K562 (cell line): ENCODE results near the gene FKRP. TPM values are rescaled to one million over a fixed set of nuclear protein-coding genes. Genes with fewer than 3 reads are reported as not detected.

ENCODE experiments used
- CTCFL ChIP-seq: IDR thresholded peaks from 2 replicates; pipeline ENCODE4 v1.6.1; 2011; ENCODE audit warnings: borderline replicate concordance, low read depth, mild to moderate bottlenecking, moderate library complexity, low read length; ENCODE audit not compliant: insufficient read depth, poor library complexity, severe bottlenecking
- CUX1 ChIP-seq: fragments of 200-800 bp; sonication (Bioruptor generic); IDR thresholded peaks from 2 replicates; pipeline ENCODE4 v1.6.1; 2016; ENCODE audit warnings: missing genetic modification characterization, missing compliant biosample characterization
- NKRF ChIP-seq: fragments of 450-650 bp; IDR thresholded peaks from 2 replicates; pipeline ENCODE4 v1.6.1; 2016; ENCODE audit warnings: borderline replicate concordance
- TFAM ChIP-seq: fragments of 250-450 bp; sonication (Bioruptor Pico); conservative IDR thresholded peaks from 2 replicates; pipeline ENCODE4 v1.5.0; 2021; ENCODE audit warnings: mild to moderate bottlenecking, moderate library complexity
- ZNF23 ChIP-seq: fragments of 250-450 bp; sonication (Bioruptor Pico); IDR thresholded peaks from 2 replicates; pipeline ENCODE4 v1.4.0; 2020; ENCODE audit warnings: mild to moderate bottlenecking
- polyA plus RNA-seq, 8 experiments: library from polyadenylated mRNA; depleted of rRNA in 4 of 8; stranded (reverse) in 5 of 8; unstranded in 3 of 8; fragments of >200 nt; fragmentation: Nextera tagmentation in 2 of 8; fragmentation: Illumina TruSeq in 1 of 8; extraction: Ambion mirVana in 2 of 8; extraction: Trizol in 1 of 8; gene quantifications; 2 replicates each; pipeline versions ENCODE4 v1.2.1 to v1.2.3, GENCODE V29; 2011 to 2014; ENCODE audit warnings: inconsistent platforms in 1 of 8, missing spikeins in 1 of 8
- total RNA-seq, 7 experiments: library from RNA; depleted of rRNA in 6 of 7; stranded (reverse); fragments of >200 nt in 6 of 7; fragmentation: Illumina TruSeq in 2 of 7; extraction: Trizol in 2 of 7; gene quantifications; 2 replicates each; pipeline versions ENCODE4 v1.2.1 to v1.2.3, GENCODE V29; 2011 to 2021; ENCODE audit warnings: low replicate concordance in 1 of 7

Gene FKRP
- total and polyA plus RNA-seq, 9 of the 15 experiments (the other 6 are each of a cell fraction or from before 2014, with no cell fraction given), result 0.68 to 16.1 (median 6.5) TPM

- no peak for TF ChIP-seq CTCFL
- TF ChIP-seq CUX1 (CRISPR knock-in tag), result no peak
- no peak for TF ChIP-seq TFAM
- TF ChIP-seq NKRF, result no peak
- TF ChIP-seq ZNF23, result no peak
- TF ChIP-seq, all 486 proteins: peak for 0
These were observed 56.3 kb downstream of the FKRP start (continued) for GRCh38 chr19:46802152-46802551.
